MG63 (cell line): ENCODE results near the gene POLD3. TPM values are rescaled to one million over a fixed set of nuclear protein-coding genes. Genes with fewer than 3 reads are reported as not detected.
A peak's percentile ranks its signal among the peaks of the same experiment; 100 is the strongest.

ENCODE experiments used
- DNase-seq: peaks from one replicate; pipeline ENCODE4 v3.0.0-alpha.2; 2020
- H3K27me3 ChIP-seq: fragments of 250-450 bp; sonication (Bioruptor Pico); 2 replicates; pipeline ENCODE4 v1.5.1; 2020; ENCODE audit warnings: mild to moderate bottlenecking, moderate library complexity
- H3K36me3 ChIP-seq: fragments of 250-450 bp; sonication (Bioruptor Pico); 2 replicates; pipeline ENCODE4 v1.5.1; 2020; ENCODE audit warnings: mild to moderate bottlenecking, moderate library complexity
- H3K4me3 ChIP-seq: fragments of 250-450 bp; sonication (Bioruptor Pico); 2 replicates; pipeline ENCODE4 v1.5.1; 2020; ENCODE audit warnings: mild to moderate bottlenecking, moderate library complexity
- H3K9me3 ChIP-seq: fragments of 250-450 bp; sonication (Bioruptor Pico); 2 replicates; pipeline ENCODE4 v1.5.1; 2020; ENCODE audit warnings: mild to moderate bottlenecking, moderate library complexity
- total RNA-seq: library from RNA; depleted of rRNA; stranded (reverse); fragments of >200 nt; shearing (Covaris generic); gene quantifications from 2 replicates; pipeline ENCODE4 v1.2.3, GENCODE V29; 2014; ENCODE audit warnings: low replicate concordance; rRNA removed

POLD3 gene
- total RNA-seq, 1 experiment from 2014 or later, result 22.9 TPM

GRCh38 chr11:74686792-74687191, 94.4 kb downstream of the POLD3 start:
- H3K36me3 ChIP-seq, result no peaks in the 10 kb centered on the region
- H3K9me3 ChIP-seq, result no peaks in the 10 kb centered on the region
- H3K27me3 ChIP-seq, result no peaks in the 10 kb centered on the region
- peak; percentile 86 for DNase-seq
- no peak overlapping the region for H3K4me3 ChIP-seq

GRCh38 chr11:74687237-74688023, 95.0 kb downstream of the POLD3 start:
- Histone ChIP-seq H3K4me3 (no peak overlapping the region), H3K9me3 (no peaks in the 10 kb centered on the region), H3K27me3 (no peaks in the 10 kb centered on the region), H3K36me3 (no peaks in the 10 kb centered on the region)
- peak; percentile 42 for DNase-seq

GRCh38 chr11:74689666-74690065, 97.3 kb downstream of the POLD3 start:
- Histone ChIP-seq H3K9me3 (no peaks in the 10 kb centered on the region), H3K4me3 (no peak overlapping the region), H3K36me3 (no peaks in the 10 kb centered on the region), H3K27me3 (no peaks in the 10 kb centered on the region)
- peak; percentile 30 for DNase-seq

- Histone ChIP-seq H3K27me3 (no peaks in the 10 kb centered on the region), H3K4me3 (no peak overlapping the region), H3K36me3 (no peaks in the 10 kb centered on the region), H3K9me3 (no peaks in the 10 kb centered on the region)
- DNase-seq, result no peak
Observed at GRCh38 chr11:74691755-74692154, 99.4 kb downstream of the POLD3 start.

Other genes starting within 250 kb of the POLD3 start
- 0.39 and 0.92 TPM in 2 replicates for gene PGM2L1, start 194.1 kb upstream of the POLD3 start, total RNA-seq
- gene KCNE3, start 125.0 kb upstream of the POLD3 start, total RNA-seq, result 1.1 and 2.9 TPM in 2 replicates
- gene LIPT2, start 98.9 kb upstream of the POLD3 start, total RNA-seq, result 2.1 and 5.3 TPM in 2 replicates
- not detected in 2 replicates for gene CHRDL2, start 138.8 kb downstream of the POLD3 start, total RNA-seq
- 11.2 and 11.8 TPM in 2 replicates for gene RNF169, start 156.3 kb downstream of the POLD3 start, total RNA-seq